Epithelial cell of alveolus of lung (primary cell): ENCODE data around the gene MITF. TPM values are rescaled to one million over a fixed set of nuclear protein-coding genes. Genes with fewer than 3 reads are reported as not detected.

ENCODE experiments used
- total RNA-seq: library from RNA; depleted of rRNA; stranded (reverse); fragments of >200 nt; gene quantifications from 2 replicates; pipeline ENCODE4 v1.2.1, GENCODE V29; 2015

Gene MITF
- total RNA-seq: 6.6 and 20.7 TPM in 2 replicates

DNA sequence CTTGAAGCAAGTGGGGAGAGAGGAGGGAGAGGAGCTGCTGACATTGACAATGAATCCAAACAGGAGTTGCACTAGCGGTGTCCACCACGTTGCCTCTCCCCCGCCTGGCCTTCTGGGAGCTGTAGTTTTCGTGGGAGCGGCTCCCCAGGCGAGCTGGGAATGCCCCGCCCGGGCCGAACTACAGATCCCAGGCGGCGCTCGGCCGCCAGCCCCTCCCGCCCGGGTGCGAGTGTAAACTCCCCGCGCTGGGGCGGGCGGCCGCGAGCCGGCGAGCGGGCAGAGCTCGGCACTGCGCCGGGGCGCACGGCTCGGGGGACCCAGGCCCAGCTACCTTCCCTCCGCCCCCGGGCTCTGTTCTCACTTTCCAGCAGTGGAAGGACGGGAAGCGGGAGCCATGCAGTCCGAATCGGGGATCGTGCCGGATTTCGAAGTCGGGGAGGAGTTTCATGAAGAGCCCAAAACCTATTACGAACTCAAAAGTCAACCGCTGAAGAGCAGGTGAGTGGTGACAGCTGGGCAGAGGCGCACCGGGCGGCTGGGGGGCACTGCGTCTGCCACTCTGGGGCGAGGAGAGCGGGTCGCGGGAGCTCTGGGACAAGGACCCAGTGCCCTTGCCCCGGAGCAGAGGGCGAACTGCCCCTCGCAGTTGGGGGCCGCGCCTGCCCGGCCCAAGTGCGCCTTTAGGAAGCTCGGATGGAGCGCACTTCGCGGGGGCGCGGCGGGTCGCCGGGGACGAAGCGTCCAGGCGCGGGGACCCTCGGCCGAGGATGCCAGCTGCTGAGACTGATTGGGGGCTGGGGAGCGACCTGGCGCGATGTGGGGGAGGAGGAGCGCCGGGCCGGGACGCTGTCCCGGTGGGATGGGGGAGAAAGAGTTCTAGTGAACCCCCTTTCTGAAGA, at the start of gene MITF:
Gene MITF, plus strand, starts transcription at position 261 of the 899 bp plus-strand sequence. Its CDS starts 134 bp downstream, at position 395.

DNA sequence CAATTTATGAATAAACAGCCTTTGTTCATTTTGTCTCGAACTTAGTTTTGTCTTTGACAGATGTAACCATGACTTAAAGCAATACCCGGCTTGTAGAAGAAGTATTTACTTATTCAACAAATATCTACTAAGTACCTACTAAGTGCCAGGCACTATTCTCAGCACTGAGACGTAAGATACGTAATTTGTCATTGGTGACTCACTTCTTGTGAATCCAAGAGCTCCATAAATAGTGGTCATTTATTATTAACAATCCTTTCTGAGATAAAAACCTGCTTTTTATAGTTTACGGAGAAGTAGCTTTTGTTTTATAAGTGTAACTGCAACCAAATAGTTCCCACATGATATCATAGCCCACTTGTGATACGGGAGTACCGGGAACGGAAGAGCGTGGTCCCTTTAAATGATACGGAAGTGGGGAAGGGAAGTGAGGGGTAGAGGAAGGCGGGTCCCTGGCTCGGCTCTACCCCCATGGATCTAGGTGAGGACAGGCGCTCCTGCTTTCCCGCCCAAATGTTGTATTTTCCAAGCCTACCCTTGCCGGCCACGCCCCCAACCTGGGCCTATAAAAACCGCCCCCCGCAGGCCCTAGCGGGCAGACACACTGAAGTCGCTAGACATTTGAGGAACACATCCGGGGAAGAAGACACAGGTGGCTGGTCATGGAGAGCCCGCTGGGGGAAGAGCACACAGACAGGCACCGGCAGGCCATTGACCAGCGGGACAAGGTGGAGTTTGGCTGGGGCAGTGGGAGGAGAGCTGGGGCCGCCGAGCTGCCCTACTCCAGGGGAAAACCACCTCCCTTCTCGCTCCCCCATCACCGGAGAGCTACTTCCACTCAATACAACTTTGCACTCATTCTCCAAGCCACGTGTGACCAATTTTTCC, 260.1 kb downstream of the MITF start, which contains the start of gene SAMMSON:
Gene SAMMSON, plus strand, starts transcription at position 594 of the 888 bp plus-strand sequence.

